Measurements from ENCODE around the gene CDC20. TPM values are rescaled to one million over a fixed set of nuclear protein-coding genes. Genes with fewer than 3 reads are reported as not detected.

The CDC20 gene
- total and polyA plus RNA-seq, 2 experiments from 2014 or later, result 207 to 252 TPM

GRCh38 chr1:43348343-43348808 is 10.4 kb upstream of the CDC20 start:
- TF ChIP-seq ZNF462 (CRISPR knock-in tag; IDR thresholded peaks at IDR 0.05) (no peak), EZH2phosphoT487 (IDR thresholded peaks at IDR 0.05; ENCODE audit: unreplicated experiment) (no peak), NANOG (IDR thresholded peaks at IDR 0.05; ENCODE audit: borderline replicate concordance) (no peak), EZH2 (IDR thresholded peaks at IDR 0.05; ENCODE audit: low read depth, unreplicated experiment) (no peak), STAT1 (IDR thresholded peaks at IDR 0.05; ENCODE audit: unreplicated experiment) (no peak), REST (IDR thresholded peaks at IDR 0.05; ENCODE audit: unreplicated experiment) (no peak), POLR2AphosphoS5 (IDR thresholded peaks at IDR 0.05; ENCODE audit: low read depth) (no peak), ZNF114 (CRISPR knock-in tag; IDR thresholded peaks at IDR 0.05) (no peak), CREB1 (CRISPR knock-in tag; IDR thresholded peaks at IDR 0.05; ENCODE audit: low read depth) (no peak)
- Mint-ChIP-seq H3K27me3 (ENCODE audit: insufficient read depth, low read depth, poor library complexity) (no peaks in the 10 kb centered on the region), H3K27ac (peak overlapping the region; percentile 3; the same call in 1 of the 2 replicates), H3K36me3 (ENCODE audit: low read depth) (no peaks in the 10 kb centered on the region), H3K9me3 (no peaks in the 10 kb centered on the region), H3K4me3 (peak overlapping the region; percentile 71), H3K4me1 (peaks cover 35% of the 10 kb centered on the region)
- peaks cover 20% of the 10 kb centered on the region for H3K4me1 ChIP-seq (ENCODE audit: insufficient read depth)
- H4K20me1 ChIP-seq (replicated peaks; ENCODE audit: insufficient read depth), result no peaks in the 10 kb centered on the region
- peak overlapping the region; percentile 94 for H3K27ac ChIP-seq (ENCODE audit: low read depth)
- peaks cover 18% of the 10 kb centered on the region for H3K27me3 ChIP-seq (ENCODE audit: insufficient read depth)
- H3K4me2 ChIP-seq, result peak overlapping the region; percentile 81
- DNase-seq (ENCODE audit: low spot score) (no peak), ATAC-seq (peak; percentile 44)
- H3K4me3 ChIP-seq, result peak overlapping the region; percentile 84
- peaks cover 13% of the 10 kb centered on the region; the same call in 1 of the 2 replicates for H3F3A ChIP-seq (replicated peaks; ENCODE audit: low read depth)
- H3K9me2 ChIP-seq (ENCODE audit: insufficient read depth), result no peaks in the 10 kb centered on the region
- H2AFZ ChIP-seq, result peak overlapping the region; percentile 80
- H3K79me2 ChIP-seq (replicated peaks; ENCODE audit: insufficient read depth), result no peaks in the 10 kb centered on the region
- no peaks in the 10 kb centered on the region for H3K36me3 ChIP-seq (ENCODE audit: insufficient read depth)

Data from GM23338 (cell line).